HG03159 (cell line): ENCODE data around the gene FRRS1.
A peak's percentile ranks its signal among the peaks of the same experiment; 100 is the strongest.
"Not testable (repeated sequence)": the region's sequence is repeated elsewhere in the genome, so short reads cannot be mapped to it uniquely, and the experiment has no call there.

ENCODE experiments used
- ATAC-seq: cut with Tn5 transposase; IDR thresholded peaks from one replicate; pipeline ENCODE4 v1.9.1; 2021; ENCODE audit warnings: mild to moderate bottlenecking, moderate library complexity; ENCODE audit not compliant: unreplicated experiment

Gene FRRS1

DNA sequence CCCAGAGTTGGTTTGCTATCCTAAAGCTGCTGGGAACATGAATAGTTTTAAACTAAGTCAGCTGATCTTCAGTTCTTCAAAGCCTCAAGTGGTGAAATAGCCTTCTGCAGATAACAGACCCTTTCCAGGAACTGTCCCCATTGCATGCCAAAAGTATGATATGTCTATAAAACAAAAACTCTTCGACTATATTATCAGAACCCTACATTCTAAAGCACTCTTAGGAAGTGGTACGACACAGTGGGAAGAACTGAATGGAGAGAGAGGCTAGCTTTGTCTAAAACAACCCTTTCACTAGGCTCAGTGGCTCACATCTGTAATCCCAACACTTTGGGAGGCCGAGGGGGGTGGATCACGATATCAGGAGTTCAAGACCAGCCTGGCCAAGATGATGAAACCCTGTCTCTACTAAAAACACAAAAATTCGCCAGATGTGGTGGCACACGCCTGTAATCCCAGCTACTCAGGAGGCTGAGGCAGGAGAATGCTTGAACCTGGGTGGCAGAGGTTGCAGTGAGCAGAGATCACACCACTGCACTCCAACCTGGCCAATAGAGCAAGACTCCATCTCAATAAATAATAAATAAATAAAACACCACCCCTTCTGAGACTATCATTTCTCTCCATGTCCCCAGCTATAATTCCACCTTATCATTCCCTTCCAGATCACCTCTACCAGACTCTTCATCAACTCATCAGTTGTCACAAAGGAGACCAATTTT lies 2.2 kb upstream of the FRRS1 start:
- no peak for ATAC-seq

DNA sequence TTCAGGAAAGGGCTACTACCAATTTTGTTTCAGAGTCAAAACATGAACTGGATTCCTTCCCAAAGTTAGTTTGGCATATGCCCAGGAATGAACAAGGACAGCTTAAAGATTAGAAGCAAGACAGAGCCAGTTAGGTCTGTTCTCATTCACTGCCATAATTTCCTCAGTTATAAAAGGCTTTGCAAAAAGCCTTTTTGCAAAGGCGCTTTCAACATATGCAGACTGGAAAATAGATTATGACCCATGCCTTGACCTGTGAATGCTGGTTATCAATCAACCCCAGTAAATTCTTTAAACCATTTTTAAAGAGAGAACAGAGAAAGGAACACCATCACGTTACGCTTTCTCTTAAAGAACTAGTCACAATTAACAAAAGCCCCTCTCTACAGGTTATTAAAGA lies 1.7 kb upstream of the FRRS1 start:
- no peak for ATAC-seq

DNA sequence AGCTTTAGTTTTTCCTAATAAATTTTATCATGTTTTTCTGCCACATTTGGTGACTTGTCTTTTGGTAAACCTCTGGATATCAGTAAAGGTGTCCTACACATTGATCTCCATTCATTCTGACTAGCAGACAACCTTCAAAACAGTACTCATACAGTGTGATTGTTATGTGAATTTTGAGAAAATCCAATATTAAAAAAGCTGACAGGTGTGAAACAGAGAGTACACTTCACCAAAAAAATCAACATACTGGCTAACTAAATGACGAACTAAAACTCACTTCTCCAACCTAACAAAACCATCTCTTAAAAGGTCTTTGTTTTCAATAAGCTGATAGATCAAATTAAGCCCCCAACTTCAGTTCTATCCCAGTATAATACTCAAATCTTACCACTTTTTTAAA lies 1.5 kb downstream of the FRRS1 start:
- no peak for ATAC-seq

DNA sequence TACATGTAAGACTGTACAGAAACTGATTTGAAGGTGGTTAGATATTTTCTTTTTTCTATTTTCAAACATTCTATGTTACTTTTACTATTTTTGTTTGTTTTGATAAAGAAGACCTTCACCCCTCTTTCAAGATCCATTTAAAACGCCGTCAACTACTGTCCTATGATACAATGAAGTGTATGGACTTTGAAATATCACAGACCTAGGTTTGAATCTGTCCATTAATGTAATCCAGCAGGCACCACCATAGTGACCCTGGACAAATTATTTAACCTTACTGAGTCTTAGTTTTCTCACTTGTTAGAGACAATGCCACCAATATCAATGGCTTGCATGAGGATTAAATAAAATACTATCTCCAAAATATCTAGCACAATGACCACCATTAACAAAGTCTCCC lies 2.0 kb downstream of the FRRS1 start:
- no peak for ATAC-seq

DNA sequence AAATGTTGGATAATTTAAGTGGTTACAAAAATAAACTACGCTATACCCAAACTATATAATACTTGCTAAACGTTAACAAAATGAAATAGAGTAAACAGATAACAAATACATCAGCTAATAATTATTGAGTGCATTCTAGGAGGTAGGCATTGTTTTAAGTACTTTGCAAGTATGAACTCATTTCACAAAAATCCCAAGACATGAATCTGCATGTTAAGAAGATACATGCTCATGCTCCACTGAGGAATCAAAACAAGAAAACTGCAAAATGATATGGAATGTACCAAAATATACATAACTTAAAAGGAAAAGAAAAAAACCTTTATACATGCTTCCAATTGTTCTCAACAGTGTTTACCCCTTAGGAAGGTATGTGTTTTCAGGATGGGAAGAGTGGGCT lies 2.5 kb downstream of the FRRS1 start:
- ATAC-seq = no peak

DNA sequence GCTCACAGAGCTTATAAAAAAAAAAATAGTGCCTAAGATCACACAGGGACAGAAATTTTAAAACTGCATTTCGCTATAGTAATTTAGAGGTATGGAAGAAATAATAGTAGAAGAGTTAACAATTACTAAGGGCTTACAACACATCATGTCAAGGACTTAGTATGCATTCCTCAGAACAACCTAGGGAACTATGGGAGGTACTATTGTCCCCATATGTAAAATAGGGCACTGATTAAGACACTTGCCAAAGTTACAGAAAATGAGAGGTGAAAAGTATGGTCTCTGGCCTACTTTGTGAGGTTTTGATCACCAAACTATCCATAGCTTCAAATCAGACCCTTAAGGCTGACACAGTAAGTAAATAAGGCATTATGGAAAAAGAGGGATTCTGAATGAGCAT lies 4.7 kb downstream of the FRRS1 start:
- ATAC-seq = no peak

DNA sequence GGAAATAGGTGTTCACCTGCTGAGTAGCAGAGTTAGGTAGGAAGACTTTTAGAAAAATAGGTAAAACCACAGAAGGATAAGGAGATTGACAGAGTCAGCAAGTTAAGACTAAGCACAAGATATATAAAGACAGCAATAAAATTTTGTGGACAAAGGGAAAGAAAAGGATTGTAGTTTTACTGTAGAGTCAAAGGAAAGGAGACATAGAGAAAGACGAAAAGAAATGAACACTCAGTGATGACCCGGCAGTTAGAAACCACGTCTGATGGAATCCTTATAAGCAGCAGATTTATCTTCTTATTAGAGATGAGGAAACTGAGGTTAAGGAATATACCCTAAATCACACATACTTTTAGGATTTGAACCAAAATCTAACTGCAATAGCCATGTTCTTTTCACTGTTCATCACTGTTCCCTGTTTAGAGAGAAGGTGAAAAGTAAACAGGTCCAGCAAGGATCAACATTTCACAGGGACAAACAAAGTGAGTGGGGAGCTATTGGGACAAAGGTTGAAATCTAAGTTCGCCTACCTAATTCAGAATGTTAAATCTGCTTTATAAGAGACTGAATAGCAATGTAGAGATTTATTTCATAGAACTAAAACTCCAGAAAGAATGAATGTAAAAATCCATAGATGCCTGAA lies 6.8 kb downstream of the FRRS1 start:
- no peak for ATAC-seq

DNA sequence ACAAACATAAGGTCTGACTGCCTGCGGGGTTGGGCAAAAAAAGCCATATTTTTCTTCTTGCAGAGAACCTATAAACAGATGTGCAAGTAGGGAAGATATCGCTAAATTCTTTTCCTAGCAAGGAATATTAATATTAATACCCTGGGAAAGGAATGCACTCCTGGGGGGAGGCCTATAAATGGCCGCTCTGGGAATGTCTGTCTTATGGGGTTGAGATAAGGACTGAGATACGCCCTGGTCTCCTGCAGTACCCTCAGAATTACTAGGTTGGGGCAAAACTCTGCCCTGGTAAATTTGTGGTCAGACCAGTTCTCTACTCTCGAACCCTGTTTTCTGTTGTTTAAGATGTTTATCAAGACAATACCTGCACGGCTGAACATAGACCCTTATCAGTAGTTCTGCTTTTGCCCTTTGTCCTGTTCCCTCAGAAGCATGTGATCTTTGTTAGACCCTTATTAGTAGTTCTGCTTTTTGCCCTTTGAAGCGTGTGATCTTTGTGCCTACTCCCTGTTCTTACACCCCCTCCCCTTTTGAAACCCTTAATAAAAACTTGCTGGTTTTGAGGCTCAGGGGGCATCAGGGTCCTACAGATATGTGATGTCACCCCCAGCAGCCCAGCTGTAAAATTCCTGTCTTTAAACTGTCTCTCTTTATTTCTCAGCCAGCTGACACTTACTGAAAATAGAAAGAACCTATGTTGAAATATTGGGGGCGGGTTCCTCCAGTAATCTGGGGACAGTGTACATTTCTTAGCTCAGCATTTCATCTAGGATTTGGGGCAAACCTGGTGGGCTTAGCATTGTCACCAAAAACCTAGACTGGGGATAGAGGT lies 7.5 kb downstream of the FRRS1 start:
- ATAC-seq = not testable (repeated sequence)

DNA sequence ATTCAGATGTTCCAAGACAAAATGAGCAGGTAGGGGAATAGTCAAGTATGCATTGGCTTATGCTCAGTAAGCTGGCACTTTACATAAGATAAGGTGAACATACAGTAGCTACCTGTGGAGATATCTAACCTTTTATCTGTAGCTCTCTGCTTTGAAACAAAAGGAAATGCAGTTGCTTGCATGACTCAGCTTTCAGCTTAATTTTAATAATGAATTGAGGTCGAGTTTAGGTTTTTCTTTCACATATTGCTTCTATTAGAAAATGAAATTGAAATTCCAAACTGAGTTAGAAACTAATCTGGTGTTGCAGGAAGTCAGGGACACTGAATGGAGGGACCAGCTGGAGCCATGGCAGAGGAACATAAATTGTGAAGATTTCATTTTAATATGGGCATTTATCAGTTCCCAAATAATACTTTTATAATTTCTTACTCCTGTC lies 8.3 kb downstream of the FRRS1 start:
- ATAC-seq = no peak

DNA sequence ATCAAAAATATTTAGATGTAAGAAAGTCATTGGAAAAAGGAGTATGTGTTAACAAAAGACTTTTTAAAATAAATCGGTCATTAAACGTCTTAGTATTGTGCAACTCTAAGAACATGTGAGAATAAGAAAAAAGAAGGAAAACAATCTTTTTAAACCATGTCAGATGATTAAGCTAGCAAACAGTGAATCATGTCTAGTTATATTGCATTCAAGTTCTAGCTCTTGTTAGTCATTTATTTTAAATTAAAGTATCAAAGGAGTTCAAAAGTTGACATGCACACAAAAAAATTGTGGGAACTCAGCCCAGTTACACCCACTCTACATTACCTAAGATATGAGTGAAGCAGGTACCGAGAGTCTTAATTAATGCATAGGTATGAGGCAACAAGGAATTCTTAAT lies 9.8 kb downstream of the FRRS1 start:
- no peak for ATAC-seq

DNA sequence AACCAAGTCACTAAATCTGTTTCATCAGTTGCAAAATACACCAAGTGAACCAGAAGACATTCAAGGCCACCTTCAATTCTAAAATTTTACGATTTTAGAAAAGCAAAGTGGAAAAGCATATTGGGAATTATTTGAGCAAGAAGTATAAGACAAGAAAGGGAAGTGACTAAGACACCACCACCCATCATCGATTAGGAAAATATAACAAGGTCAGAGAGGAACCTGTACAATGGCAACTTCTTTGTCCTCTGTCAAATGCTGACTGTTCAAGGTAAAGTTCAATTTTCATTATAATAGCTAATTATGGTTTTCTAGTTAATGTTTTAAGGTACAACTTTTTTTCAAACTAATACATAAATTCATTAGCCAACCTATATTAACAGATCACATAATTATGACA lies 10.8 kb downstream of the FRRS1 start:
- ATAC-seq = no peak

DNA sequence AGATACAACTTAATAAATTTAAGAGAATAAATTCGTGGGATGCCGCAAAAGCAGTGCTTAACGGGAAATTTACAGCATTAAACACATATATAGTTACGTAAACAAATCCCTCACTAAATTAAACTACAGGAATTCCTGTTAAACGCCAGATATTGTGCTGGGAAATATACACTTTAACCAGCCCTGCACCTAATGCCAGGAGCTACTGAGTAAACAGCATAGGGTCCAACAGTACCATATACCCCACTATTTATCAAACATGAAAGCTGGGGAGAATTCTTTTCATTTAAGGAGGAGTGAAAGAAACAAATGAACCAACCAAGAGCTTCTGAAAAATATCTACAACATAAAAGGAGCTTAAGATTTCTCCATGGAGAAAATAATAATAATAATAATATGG lies 11.7 kb downstream of the FRRS1 start:
- ATAC-seq = no peak

DNA sequence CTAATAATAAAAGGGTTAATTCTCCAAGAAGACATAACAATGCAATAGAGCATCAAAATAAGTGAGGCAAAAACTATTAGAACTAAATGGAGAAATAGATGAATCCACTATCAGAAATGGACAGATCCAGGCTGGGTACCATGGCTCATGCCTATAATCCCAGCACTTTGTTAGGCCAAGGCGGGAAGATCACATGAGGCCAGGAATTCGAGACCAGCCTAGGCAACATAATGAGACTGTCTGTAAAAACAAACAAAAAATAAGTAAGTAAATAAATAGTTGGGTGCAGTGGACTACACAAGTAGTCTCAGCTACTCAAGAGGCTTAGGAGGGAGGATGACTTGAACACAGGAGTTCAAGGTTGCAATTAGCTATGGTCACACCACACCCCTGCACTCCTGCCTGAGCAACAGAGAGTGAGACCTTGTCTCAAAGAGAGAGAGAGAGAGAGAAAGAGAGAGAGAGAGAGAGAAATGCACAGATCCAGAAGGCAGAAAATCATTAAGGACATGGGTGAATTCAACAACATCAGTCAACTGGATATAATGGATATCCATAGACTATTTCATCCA lies 12.3 kb downstream of the FRRS1 start:
- ATAC-seq = no peak

DNA sequence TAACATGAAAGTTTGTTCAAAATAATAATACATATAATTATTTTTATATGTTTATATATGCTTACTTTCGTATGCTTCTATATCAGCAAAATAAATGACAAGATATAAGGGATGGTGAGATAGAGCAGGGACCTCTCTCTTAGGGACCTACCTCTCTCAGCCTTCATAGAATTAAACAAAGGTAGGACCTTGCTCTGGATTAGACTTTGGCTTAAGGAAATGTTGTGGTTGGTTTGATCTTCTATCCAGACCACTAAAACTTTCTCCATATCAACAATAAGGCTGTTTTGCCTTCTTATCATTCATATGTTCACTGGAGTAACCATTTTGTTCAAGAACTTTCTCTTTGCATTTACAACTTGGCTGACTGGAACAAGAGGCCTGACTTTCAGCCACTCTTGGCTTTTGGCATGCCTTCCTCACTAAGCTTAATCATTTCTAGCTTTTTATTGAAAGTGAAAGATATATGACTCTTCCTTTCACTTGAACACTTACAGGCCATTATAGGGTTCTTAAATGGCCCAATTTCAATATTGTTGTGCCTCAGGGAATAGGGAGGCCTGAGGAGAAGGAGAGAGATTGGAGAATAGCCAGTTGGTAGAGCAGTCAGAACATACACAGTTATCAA lies 14.4 kb downstream of the FRRS1 start:
- ATAC-seq = peak; percentile 83

DNA sequence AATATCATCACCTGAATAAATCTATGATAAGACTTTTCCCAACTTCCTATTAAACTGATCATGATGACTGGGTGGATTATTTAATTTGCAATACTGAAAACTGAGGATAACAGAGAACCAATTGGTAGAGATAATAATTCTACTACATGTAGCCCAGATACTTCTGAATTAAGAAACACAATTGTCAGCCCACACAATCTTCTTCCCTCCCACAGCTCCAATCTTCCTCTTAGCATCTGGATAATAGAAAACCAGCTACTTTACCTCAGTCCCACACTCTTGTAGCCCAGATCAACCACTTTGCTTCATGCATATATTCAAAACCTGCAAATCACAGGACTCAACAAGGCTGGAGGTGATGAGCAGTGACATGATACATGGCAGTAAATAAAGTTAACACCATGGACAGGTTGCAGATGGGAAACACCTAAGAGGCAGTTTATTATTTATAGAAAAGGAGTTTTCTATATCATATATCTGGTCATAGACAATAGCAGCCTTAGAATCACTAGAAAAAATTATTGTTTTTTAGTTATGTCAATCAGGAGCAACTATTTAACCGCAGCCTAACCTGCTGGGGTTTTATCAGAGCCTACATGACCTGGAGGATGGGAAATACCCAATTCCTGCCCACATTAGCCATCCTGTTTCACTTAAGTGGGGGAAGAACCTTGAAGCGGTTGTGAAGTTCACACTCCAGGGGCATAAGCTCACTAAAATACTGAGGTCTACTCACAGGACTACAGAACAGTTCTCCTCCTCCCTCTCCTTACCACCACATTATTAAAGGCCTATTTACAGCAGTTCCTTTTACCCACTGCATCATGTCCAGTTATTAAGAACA lies 16.7 kb downstream of the FRRS1 start:
- ATAC-seq = peak; percentile 52

DNA sequence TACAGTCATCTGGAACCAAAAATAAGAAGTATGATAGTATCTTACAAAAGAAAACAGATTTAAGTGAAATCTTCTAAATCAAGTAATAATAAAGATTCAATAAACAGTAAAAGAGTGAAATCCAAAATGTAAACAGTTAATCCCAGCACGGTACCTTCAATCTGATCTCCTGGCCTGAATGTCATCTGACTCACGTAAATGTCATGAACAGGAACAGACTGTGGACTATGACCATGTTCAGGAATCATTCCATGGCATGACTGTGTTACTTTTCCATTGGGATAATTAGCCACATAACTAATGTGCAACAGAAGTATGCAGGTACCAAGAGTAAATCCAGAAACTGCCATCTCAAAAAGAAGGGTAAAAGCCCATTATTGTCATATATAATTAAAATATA lies 18.0 kb downstream of the FRRS1 start:
- no peak for ATAC-seq

DNA sequence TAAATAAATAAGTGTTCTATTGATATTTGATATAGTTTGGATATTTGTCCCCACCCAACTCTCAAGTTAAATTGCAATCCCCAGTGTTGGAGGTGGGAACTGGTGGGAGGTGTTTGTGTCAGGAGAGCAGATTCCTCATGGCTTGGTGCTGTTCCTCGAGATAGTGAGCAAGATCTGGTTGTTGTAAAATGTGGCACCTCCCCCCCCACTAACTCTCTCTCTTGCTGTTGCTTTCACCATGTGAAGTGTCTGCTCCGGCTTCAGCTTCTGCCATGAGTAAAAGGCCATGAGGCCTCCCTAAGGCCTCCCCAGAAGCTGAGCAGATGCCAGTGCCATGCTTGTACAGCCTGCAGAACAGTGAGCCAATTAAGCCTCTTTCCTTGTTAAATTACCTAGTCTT lies 20.8 kb downstream of the FRRS1 start:
- ATAC-seq = no peak

DNA sequence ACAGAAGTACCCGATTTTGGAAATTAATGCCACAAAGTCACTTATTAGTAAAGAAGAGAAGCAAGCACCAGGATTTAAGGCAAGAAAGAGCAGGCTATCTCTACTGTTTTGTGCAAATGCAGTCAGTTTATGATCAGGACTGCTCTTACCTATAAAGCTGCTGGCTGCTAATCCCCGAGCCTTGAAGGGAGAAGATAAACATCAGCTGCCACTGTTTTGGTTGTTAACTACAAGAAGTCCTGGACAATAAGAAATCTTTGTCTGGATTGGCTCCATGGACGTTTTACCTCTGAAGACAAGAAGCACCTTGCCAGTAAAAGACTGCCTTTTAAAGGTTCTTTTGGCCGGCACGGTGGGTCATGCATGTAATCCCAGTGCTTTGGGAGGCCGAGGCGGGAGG lies 21.4 kb downstream of the FRRS1 start:
- ATAC-seq = no peak

DNA sequence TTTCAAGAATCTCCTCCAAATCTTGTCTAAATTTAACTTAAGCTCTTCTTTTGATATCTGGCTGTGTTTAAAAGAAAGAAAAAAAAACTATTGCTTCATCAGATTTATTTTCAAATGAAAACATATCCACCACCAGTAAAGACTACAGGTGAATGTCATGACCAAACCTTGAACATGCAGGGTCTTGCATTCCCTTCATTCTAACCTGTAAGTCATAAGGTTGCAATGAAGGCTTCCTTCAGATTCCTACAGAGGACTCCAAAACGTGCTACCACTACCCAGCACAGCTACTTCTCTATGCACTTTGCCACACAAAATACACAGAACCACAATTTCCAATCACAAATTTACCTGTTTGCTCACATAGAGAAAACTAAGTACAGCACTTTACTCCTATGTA lies 26.3 kb downstream of the FRRS1 start:
- ATAC-seq = no peak

DNA sequence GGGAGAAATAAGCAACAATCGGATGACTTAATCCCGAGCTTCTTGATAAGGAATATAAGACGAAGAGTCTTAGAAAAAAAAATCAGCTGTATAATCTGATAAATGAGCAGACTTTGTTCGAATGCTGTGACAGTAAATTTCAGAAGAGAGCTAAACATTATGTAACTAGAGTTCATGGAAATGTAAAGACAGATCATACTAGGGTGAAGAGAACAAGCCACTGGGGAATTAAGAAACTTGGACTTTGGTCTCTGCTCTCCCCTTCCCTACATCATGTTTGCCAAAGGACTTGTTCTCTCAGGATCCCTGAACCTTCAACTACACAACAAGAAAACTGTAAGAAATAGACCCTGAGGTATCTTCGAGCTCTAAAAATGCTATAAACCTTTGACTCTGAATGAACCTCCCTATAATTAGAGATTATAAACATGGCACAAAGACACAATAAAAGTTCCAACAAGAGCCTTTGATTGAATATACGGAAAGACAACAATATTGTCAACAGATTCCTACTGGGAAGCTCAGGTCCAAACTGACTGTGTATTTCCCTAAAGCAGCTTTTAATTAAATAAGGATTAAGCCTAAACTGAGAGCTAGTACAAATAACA lies 27.5 kb downstream of the FRRS1 start:
- ATAC-seq = no peak
